GM12878 (cell line): ENCODE results near the gene PDSS2. TPM values are rescaled to one million over a fixed set of nuclear protein-coding genes. Genes with fewer than 3 reads are reported as not detected.
A peak's percentile ranks its signal among the peaks of the same experiment; 100 is the strongest.

Experiments used
- ATAC-seq: fragments of 200-7000 bp; cut with Tn5 transposase; 3 replicates; pipeline ENCODE4 v1.9.1; 2020; ENCODE audit warnings: mild to moderate bottlenecking, moderate library complexity
- BruUV-seq: library from RNA; stranded (reverse); fragments of 400-500 nt; replicated peaks from 2 replicates; lab custom pipeline; 2021; lab: Mats Ljungman, UMichigan
- CTCF ChIA-PET: fragments of 300-600 bp; sonication (Branson Sonifier 250); formaldehyde crosslinking; extraction: SDS; loops from one replicate; lab custom pipeline; 2021; ENCODE audit warnings: inconsistent platforms; lab: Yijun Ruan, JAX
- POLR2A ChIA-PET: fragments of 350-600 bp; formaldehyde crosslinking; extraction: SDS; loops from one replicate; lab custom pipeline; 2021; ENCODE audit warnings: inconsistent platforms; lab: Charles Lee
- RAD21 ChIA-PET: fragments of 300-600 bp; sonication (Branson Sonifier 250); formaldehyde crosslinking; loops from one replicate; lab custom pipeline; 2023; ENCODE audit warnings: antibody characterized with exemption; ENCODE audit not compliant: unreplicated experiment; lab: Charles Lee
- SMC1A ChIA-PET: fragments of 300-600 bp; sonication (Branson Sonifier 250); formaldehyde crosslinking; loops from one replicate; lab custom pipeline; 2023; ENCODE audit not compliant: unreplicated experiment, uncharacterized antibody; lab: Charles Lee
- DNase-seq: peaks from one replicate; pipeline ENCODE4 v3.0.0-alpha.2; 2011; ENCODE audit warnings: low read depth, low spot score
- FAIRE-seq: peaks from 3 replicates; lab custom pipeline; 2011; peaks lifted over from hg19 to GRCh38; lab: Jason Lieb, UNC
- H2AFZ ChIP-seq: 2 replicates; pipeline ENCODE4 v1.6.0; 2011; ENCODE audit warnings: low read depth, low read length, control low read depth; ENCODE audit not compliant: control insufficient read depth
- H3K27ac ChIP-seq: 2 replicates; pipeline ENCODE4 v1.5.1; 2011; ENCODE audit warnings: control low read depth; ENCODE audit not compliant: control insufficient read depth, insufficient read depth
- H3K27me3 ChIP-seq, 2 experiments: replicated peaks in 1 of 2; 2 replicates each; pipeline versions ENCODE4 v1.6.0 to v1.6.1; 2011; ENCODE audit warnings: low read length in 1 of 2; ENCODE audit not compliant: control insufficient read depth in 2 of 2, insufficient read depth in 2 of 2
- H3K36me3 ChIP-seq, 2 experiments: 2 replicates each; pipeline ENCODE4 v1.5.1; 2011; ENCODE audit warnings: low read length in 1 of 2; ENCODE audit not compliant: control insufficient read depth in 2 of 2, insufficient read depth in 2 of 2
- H3K4me1 ChIP-seq: 2 replicates; pipeline ENCODE4 v1.6.1; 2011; ENCODE audit warnings: mild to moderate bottlenecking, low read length, moderate library complexity, mixed read lengths; ENCODE audit not compliant: control insufficient read depth, insufficient read depth
- H3K4me2 ChIP-seq: 2 replicates; pipeline ENCODE4 v1.6.0; 2011; ENCODE audit warnings: control low read depth; ENCODE audit not compliant: control insufficient read depth, insufficient read depth
- H3K4me3 ChIP-seq: fragments of 200-600 bp; sonication (generic); 2 replicates; pipeline ENCODE4 v1.5.1; 2016
- H3K79me2 ChIP-seq: 2 replicates; pipeline ENCODE4 v1.6.0; 2011; ENCODE audit warnings: low read length; ENCODE audit not compliant: control insufficient read depth, insufficient read depth
- H3K9ac ChIP-seq: 2 replicates; pipeline ENCODE4 v1.8.0; 2011; ENCODE audit warnings: low read length, control low read depth, mixed read lengths; ENCODE audit not compliant: control insufficient read depth, insufficient read depth
- H3K9me3 ChIP-seq: replicated peaks from 3 replicates; pipeline ENCODE4 v1.5.1; 2011; ENCODE audit warnings: mild to moderate bottlenecking, low read length; ENCODE audit not compliant: control insufficient read depth, insufficient read depth
- H4K20me1 ChIP-seq: 2 replicates; pipeline ENCODE4 v1.6.0; 2011; ENCODE audit not compliant: control insufficient read depth, insufficient read depth
- BHLHE40 ChIP-seq, 2 experiments: fragments of 450-650 bp in 1 of 2; IDR thresholded peaks; 2 replicates each; pipeline ENCODE4 v1.6.1; 2011 to 2017; ENCODE audit warnings: low read depth in 2 of 2, borderline replicate concordance in 1 of 2, improper control_type of control experiment in 1 of 2, low read length in 1 of 2, mild to moderate bottlenecking in 1 of 2
- CBX5 ChIP-seq: sonication (generic); IDR thresholded peaks from 2 replicates; pipeline ENCODE4 v1.6.1; 2016; ENCODE audit warnings: low read depth, moderate library complexity, mild to moderate bottlenecking, inconsistent platforms
- CHD1 ChIP-seq: IDR thresholded peaks from 2 replicates; pipeline ENCODE4 v1.6.1; 2012; ENCODE audit warnings: low read depth, low read length, improper control_type of control experiment
- CTCF ChIP-seq, 3 experiments: IDR thresholded peaks in 2 of 3; conservative IDR thresholded peaks in 1 of 3; 2 replicates each; pipeline ENCODE4 v1.5.1; 2011; ENCODE audit warnings: low read depth in 3 of 3, low read length in 3 of 3, mild to moderate bottlenecking in 3 of 3, control low read depth in 2 of 3, moderate library complexity in 2 of 3, inconsistent platforms in 1 of 3, mixed read lengths in 1 of 3; ENCODE audit not compliant: control insufficient read depth in 2 of 3, insufficient read depth in 1 of 3; ENCODE audit errors: extremely low read depth in 1 of 3
- EGR1 ChIP-seq, 2 experiments: IDR thresholded peaks; 1 replicate in 1 of 2; 2 replicates in 1 of 2; pipeline ENCODE4 v1.6.1; 2011 to 2012; ENCODE audit warnings: low read depth in 2 of 2, low read length in 2 of 2, borderline replicate concordance in 1 of 2, mild to moderate bottlenecking in 1 of 2, moderate library complexity in 1 of 2
- ESRRA ChIP-seq: IDR thresholded peaks from 2 replicates; pipeline ENCODE4 v1.6.1; 2012; ENCODE audit warnings: mild to moderate bottlenecking, low read length, improper control_type of control experiment
- ETV6 ChIP-seq, 2 experiments: fragments of 450-650 bp in 1 of 2; IDR thresholded peaks in 1 of 2; conservative IDR thresholded peaks in 1 of 2; 2 replicates each; pipeline ENCODE4 v1.6.1; 2014; ENCODE audit warnings: antibody characterized with exemption in 1 of 2, borderline replicate concordance in 1 of 2, low read depth in 1 of 2, mild to moderate bottlenecking in 1 of 2, moderate library complexity in 1 of 2
- IRF3 ChIP-seq: fragments of 450-650 bp; IDR thresholded peaks from 2 replicates; pipeline ENCODE4 v1.6.1; 2014; ENCODE audit warnings: mild to moderate bottlenecking
- PML ChIP-seq: IDR thresholded peaks from 2 replicates; pipeline ENCODE4 v1.6.1; 2012; ENCODE audit warnings: low read length, inconsistent platforms
- RAD51 ChIP-seq: fragments of 450-650 bp; IDR thresholded peaks from 2 replicates; pipeline ENCODE4 v1.6.1; 2016; ENCODE audit warnings: moderate library complexity, mild to moderate bottlenecking, inconsistent platforms
- SUPT20H ChIP-seq: IDR thresholded peaks from 2 replicates; pipeline ENCODE4 v1.6.1; 2011; ENCODE audit warnings: low read depth, mild to moderate bottlenecking, low read length, moderate library complexity, borderline replicate concordance; ENCODE audit not compliant: control insufficient read depth
- ZZZ3 ChIP-seq: IDR thresholded peaks from 2 replicates; pipeline ENCODE4 v1.6.1; 2011; ENCODE audit warnings: low read depth; ENCODE audit not compliant: control insufficient read depth, insufficient read length
- WGBS: methylation state at CpG from one replicate; pipeline ENCODE4 v1.1.6; 2016; ENCODE audit warnings: low lambda C conversion rate; ENCODE audit not compliant: insufficient replicate concordance, insufficient coverage; ENCODE audit errors: missing lambda C conversion rate; 5-methylcytosine and 5-hydroxymethylcytosine counted together
- in situ Hi-C: fragments of 300-500 bp; cut with MboI; formaldehyde crosslinking; loops from 9 replicates; pipeline ENCODE4 v1.14.3; 2018; ENCODE audit warnings: mixed read lengths
- intact Hi-C: fragments of 100-400 bp; cut with micrococcal nuclease; formaldehyde crosslinking; loops from one replicate; pipeline ENCODE4 v1.14.2; 2022; ENCODE audit not compliant: unreplicated experiment
- polyA plus RNA-seq, 11 experiments: library from polyadenylated mRNA; depleted of rRNA in 4 of 11; unstranded in 6 of 11; stranded (reverse) in 5 of 11; fragments of >200 nt; fragmentation: Nextera tagmentation in 4 of 11; fragmentation: Illumina TruSeq in 1 of 11; extraction: Ambion mirVana in 4 of 11; extraction: Trizol in 1 of 11; gene quantifications; 1 replicate in 1 of 11; 2 replicates in 10 of 11; pipeline versions ENCODE4 v1.2.1 to v1.2.3, GENCODE V29; 2011 to 2016; ENCODE audit warnings: inconsistent platforms in 2 of 11, missing spikeins in 2 of 11, low read depth in 1 of 11
- total RNA-seq, 4 experiments: library from RNA; depleted of rRNA in 3 of 4; stranded (reverse); fragments of >200 nt in 3 of 4; fragmentation: Illumina TruSeq in 1 of 4; extraction: Trizol in 1 of 4; gene quantifications; 2 replicates each; pipeline versions ENCODE4 v1.2.1 to v1.2.3, GENCODE V29; 2013 to 2021
- TF ChIP-seq, protein P1 (sequence below): fragments of 150-350 bp; IDR thresholded peaks from 2 replicates; pipeline ENCODE4 v1.6.1; 2016; ENCODE audit warnings: low read depth, low read length

Gene PDSS2
- total and polyA plus RNA-seq, 10 of the 15 experiments (the other 5 are each of a cell fraction or from before 2014, with no cell fraction given) = 7.7 to 15.5 (median 9.6) TPM

DNA sequence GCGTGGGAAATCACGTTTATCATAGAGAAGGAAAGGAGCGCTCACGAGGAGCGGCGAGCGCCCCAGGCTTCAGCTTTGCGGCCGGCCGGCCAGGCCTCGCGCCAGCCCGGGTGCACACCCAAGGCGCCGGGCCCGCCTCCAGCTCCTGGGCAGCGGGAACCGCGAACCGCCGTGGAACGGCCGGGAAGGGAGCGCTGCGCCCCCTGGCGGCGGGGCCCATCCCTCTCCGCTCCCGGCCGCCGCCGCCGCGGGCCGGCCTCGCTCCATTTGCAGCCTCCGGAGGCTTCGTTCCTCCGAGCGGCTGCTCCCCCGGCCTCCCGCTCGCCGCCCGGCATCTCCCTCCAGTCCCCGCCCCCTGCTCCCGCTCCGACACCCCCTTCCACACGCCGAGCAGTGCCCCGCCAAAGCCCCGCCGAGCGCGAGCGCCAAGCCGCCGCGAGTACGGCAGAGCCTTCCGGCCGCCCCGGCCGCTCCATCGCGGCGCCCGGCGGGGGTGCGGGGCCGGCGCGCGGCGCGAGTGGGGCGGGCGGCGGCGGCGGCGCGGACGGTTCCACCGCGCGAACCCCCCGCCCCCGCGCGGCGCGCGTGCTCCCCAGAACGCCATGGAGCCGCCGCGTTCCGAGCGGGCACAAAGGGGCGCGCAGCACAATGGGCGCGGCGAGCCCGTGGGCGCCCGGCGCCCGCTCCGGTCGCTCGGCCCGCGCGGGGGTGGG is 345.0 kb downstream of the PDSS2 start:
- ChIA-PET RAD21 (interaction anchor here (0.7 to 1.4 kb wide), 9 partner anchors 11 to 345 kb away, joined by 3 to 9 read pairs (median 3); partner anchors contain the start of genes MTRES1 and PDSS2), CTCF (interaction anchor here (0.6 to 2.0 kb wide), 22 partner anchors 11 to 1022 kb away, joined by 3 to 23 read pairs (median 4); partner anchors contain the start of gene MTRES1), POLR2A (interaction anchor here (0.6 to 1.1 kb wide), 2 partner anchors 556 to 708 kb away, joined by 3 to 8 read pairs; no protein-coding TSS in a partner anchor), SMC1A (interaction anchor here (0.6 to 1.6 kb wide), 8 partner anchors 11 to 545 kb away, joined by 3 to 10 read pairs (median 4); partner anchors contain the start of gene MTRES1)
- ATAC-seq (peak; percentile 88), DNase-seq (no peak), FAIRE-seq (peak; percentile 80)
- H3K9ac ChIP-seq = peak overlapping the region; percentile 46; the same call in 1 of the 2 replicates
- H3K4me3 ChIP-seq = peak overlapping the region; percentile 57; the same call in 1 of the 2 replicates
- peak overlapping the region; percentile 85 for H2AFZ ChIP-seq
- no peak overlapping the region; the same call in 1 of the 2 replicates for H3K27ac ChIP-seq
- intact Hi-C loops = loop anchor here (1.0 to 10.0 kb wide), 4 partner anchors 38 to 540 kb away; partner anchors contain the start of gene MTRES1
- H3K27me3 ChIP-seq = no peaks in the 10 kb centered on the region; a peak in 1 of 4 replicates
- WGBS = under 1% methylated on average over 41 of the region's 116 CpGs
- H3K36me3 ChIP-seq = no peaks in the 10 kb centered on the region
- no peaks in the 10 kb centered on the region for H3K79me2 ChIP-seq
- peak overlapping the region; percentile 88 for H3K4me2 ChIP-seq
- no TSS peak for BruUV-seq
- peaks cover 12% of the 10 kb centered on the region for H3K4me1 ChIP-seq
- in situ Hi-C loops = no loop called here
- no peaks in the 10 kb centered on the region for H3K9me3 ChIP-seq
- no peaks in the 10 kb centered on the region for H4K20me1 ChIP-seq
- TF ChIP-seq CTCF (IDR thresholded peaks at IDR 0.05 in 2 of 3, conservative IDR thresholded peaks at IDR 0.05 in 1 of 3; ENCODE audit: control insufficient read depth in 2 of 3, extremely low read depth in 1 of 3, insufficient read depth in 1 of 3, low read depth in 3 of 3, low read length in 3 of 3) = peak; percentile 65 to 84 (median 78); a peak in 5 of 6 replicates
- 0 out of 2 replicates have a peak, but pooled peaks have one; percentile 47 for TF ChIP-seq CHD1
- TF ChIP-seq PML = no peak
- TF ChIP-seq EGR1 (IDR thresholded peaks at IDR 0.05; ENCODE audit: borderline replicate concordance in 1 of 2, low read depth in 2 of 2, low read length in 2 of 2) = peak in 1 of 2 experiments; percentile 49; a peak in 1 of 3 replicates
- TF ChIP-seq CBX5 = peak; percentile 87; the same call in 1 of the 2 replicates
- TF ChIP-seq ESRRA = no peak
- no peak for TF ChIP-seq ZZZ3
- TF ChIP-seq, protein P1, sequence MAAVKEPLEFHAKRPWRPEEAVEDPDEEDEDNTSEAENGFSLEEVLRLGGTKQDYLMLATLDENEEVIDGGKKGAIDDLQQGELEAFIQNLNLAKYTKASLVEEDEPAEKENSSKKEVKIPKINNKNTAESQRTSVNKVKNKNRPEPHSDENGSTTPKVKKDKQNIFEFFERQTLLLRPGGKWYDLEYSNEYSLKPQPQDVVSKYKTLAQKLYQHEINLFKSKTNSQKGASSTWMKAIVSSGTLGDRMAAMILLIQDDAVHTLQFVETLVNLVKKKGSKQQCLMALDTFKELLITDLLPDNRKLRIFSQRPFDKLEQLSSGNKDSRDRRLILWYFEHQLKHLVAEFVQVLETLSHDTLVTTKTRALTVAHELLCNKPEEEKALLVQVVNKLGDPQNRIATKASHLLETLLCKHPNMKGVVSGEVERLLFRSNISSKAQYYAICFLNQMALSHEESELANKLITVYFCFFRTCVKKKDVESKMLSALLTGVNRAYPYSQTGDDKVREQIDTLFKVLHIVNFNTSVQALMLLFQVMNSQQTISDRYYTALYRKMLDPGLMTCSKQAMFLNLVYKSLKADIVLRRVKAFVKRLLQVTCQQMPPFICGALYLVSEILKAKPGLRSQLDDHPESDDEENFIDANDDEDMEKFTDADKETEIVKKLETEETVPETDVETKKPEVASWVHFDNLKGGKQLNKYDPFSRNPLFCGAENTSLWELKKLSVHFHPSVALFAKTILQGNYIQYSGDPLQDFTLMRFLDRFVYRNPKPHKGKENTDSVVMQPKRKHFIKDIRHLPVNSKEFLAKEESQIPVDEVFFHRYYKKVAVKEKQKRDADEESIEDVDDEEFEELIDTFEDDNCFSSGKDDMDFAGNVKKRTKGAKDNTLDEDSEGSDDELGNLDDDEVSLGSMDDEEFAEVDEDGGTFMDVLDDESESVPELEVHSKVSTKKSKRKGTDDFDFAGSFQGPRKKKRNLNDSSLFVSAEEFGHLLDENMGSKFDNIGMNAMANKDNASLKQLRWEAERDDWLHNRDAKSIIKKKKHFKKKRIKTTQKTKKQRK = no peak
- no peak for TF ChIP-seq IRF3
- TF ChIP-seq ETV6 (conservative IDR thresholded peaks at IDR 0.05 in 1 of 2, IDR thresholded peaks at IDR 0.05 in 1 of 2; ENCODE audit: borderline replicate concordance in 1 of 2, low read depth in 1 of 2) = no peak
- peak in 1 of 2 experiments; percentile 65; a peak in 2 of 4 replicates for TF ChIP-seq BHLHE40 (IDR thresholded peaks at IDR 0.05; ENCODE audit: borderline replicate concordance in 1 of 2, low read depth in 2 of 2, low read length in 1 of 2)
- no peak for TF ChIP-seq RAD51
- TF ChIP-seq SUPT20H = no peak
